Coronary artery (tissue), 2 donors: ENCODE results near the gene SOCS3.

ENCODE experiments used
- DNase-seq: peaks from one replicate; pipeline ENCODE4 v3.0.0-alpha.2; 2017; ENCODE audit warnings: low spot score
- H3K27ac ChIP-seq, 2 donors: fragments of 200-600 bp; sonication (generic); one replicate each; pipeline ENCODE4 v1.5.1; 2016 to 2019
- H3K4me3 ChIP-seq: fragments of 200-600 bp; sonication (generic); 2 replicates; pipeline ENCODE4 v1.5.1; 2016; ENCODE audit warnings: mild to moderate bottlenecking, moderate library complexity
- TF ChIP-seq, protein P1 (sequence below): fragments of 200-600 bp; sonication (generic); IDR thresholded peaks from one replicate; pipeline ENCODE4 v1.5.1; 2019; ENCODE audit warnings: antibody characterized with exemption

The SOCS3 gene

GRCh38 chr17:78379131-78379491 is 19.2 kb upstream of the SOCS3 start:
- TF ChIP-seq, protein P1, sequence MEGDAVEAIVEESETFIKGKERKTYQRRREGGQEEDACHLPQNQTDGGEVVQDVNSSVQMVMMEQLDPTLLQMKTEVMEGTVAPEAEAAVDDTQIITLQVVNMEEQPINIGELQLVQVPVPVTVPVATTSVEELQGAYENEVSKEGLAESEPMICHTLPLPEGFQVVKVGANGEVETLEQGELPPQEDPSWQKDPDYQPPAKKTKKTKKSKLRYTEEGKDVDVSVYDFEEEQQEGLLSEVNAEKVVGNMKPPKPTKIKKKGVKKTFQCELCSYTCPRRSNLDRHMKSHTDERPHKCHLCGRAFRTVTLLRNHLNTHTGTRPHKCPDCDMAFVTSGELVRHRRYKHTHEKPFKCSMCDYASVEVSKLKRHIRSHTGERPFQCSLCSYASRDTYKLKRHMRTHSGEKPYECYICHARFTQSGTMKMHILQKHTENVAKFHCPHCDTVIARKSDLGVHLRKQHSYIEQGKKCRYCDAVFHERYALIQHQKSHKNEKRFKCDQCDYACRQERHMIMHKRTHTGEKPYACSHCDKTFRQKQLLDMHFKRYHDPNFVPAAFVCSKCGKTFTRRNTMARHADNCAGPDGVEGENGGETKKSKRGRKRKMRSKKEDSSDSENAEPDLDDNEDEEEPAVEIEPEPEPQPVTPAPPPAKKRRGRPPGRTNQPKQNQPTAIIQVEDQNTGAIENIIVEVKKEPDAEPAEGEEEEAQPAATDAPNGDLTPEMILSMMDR: no peak
- DNase-seq: no peak
- peak overlapping the region; percentile 93 for H3K4me3 ChIP-seq
- peak overlapping the region; percentile 83 to 92 for H3K27ac ChIP-seq

DNA sequence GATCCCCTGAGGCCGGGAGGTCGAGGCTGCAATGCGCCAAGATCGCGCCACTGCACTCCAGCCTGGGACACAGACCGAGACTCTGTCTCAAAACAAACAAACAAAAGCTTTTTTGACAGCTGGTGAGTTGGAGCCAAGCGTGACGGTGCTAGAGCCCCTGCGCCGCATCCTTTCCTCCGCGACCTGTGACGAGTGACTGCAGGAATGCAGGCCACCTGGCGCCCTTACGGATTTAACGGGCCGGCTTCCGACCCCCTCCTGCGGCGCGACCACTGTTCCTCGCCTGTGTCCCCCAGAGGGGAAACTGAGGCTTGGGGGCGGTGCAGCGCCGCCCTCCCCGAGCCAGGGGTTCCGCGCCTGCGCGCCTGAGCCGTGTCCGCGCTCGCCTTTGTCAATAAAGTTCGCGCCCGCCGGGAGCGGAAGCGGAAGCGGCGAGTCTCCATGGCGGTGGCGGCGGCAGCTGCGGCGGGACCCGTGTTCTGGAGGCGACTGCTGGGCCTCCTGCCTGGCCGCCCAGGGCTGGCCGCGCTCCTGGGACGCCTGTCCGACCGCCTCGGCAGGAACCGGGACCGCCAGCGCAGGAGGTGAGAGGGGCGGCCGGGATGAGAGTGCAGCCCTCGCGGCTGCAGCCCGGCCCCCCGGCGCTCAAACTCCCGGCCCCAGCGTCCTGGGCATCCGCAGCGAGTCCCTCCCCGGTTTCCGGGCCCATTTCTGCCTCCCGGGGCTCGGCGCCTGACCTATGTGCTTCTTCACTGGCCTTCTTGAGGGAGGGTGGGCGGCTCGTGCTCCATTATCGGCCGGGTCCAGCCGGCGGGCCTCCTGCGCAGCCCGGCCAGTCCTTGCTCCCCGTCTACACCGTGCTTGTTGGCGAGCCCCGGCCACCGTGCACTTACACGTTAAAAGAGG is 18.6 kb upstream of the SOCS3 start, which contains the start of gene PGS1:
TSS of gene PGS1 (plus strand) at position 425 of the 906 bp plus-strand sequence. CDS start at position 442, 17 bp downstream.
- H3K4me3 ChIP-seq: peak within 1 kb of the TSS; percentile 93
- DNase-seq: peak; percentile 85
- TF ChIP-seq, protein P1: no peak
- H3K27ac ChIP-seq: peak within 1 kb of the TSS; percentile 83 to 92

DNA sequence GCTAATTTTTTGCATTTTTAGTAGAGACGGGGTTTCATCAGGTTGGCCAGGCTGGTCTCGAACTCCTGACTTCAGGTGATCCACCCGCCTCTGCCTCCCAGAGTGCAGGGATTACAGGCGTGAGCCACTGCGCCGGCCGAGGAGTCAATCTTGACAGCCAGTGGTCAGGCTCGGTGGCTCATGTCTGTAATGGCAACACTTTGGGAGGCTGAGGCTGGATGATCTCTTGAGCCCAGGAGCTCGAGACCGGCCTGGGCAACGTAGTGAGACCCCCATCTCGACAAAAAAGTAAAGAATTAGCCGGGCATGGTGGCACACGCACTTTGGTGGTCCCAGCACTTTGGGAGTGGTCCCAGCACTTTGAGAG is 18.0 kb upstream of the SOCS3 start:
- peak overlapping the region; percentile 83 to 92 for H3K27ac ChIP-seq
- TF ChIP-seq, protein P1: no peak
- peak overlapping the region; percentile 93 for H3K4me3 ChIP-seq
- no peak for DNase-seq

DNA sequence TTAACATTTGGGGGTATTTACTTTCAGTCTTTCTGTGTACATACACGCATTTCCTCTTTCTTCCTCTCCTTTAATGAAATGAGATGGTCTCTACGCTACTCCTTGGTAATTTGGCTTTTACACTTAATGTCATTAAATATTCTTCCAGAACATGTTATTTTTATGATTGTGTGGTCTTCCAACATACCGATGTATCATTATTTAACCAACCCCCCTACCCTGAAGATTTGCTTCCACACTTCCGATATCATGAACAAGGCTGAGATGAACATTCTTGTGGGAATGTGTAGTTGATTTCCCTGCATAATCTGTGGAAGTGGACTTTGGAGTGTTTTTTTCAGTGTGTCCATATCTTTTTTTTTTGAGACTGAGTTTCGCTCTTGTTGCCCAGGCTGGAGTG is 16.3 kb upstream of the SOCS3 start:
- Histone ChIP-seq H3K4me3 (no peak overlapping the region), H3K27ac (peak overlapping the region; percentile 16 to 76)
- TF ChIP-seq, protein P1: no peak
- DNase-seq: no peak

DNA sequence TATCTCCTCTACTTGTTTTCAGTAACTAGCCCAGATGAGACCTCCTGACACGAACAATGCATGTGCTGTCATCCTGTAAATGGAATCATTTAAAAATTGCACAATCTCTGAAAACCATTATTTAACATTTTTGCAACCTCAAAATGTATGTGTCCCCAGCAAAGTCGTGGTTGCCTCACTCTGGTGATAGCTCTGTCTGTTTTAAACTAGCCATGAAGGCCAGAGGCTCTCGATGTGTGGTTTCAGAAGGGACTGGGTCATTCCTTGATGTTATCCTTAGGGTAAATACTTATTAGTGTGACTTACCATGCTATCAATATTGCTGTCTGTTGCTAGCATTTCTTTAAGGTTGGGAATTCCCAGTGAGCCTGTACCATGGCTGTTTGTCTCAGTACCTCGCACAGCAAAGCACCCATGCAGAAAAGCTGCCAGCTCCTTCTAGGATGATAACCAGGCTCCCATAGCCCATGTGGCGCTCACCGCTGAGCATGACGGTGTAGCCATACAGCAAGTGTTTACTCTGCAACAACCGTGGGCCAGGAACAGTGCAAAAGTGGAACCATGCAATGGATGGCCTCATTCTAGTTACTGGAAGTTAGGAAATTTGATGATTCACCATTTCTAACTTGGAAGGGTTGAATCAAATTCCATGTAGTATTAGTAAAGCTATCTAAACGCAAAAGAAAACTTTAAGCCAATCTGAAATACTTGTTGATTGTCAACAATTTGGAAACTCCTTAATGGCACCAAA is 15.7 kb upstream of the SOCS3 start:
- no peak for DNase-seq
- Histone ChIP-seq H3K27ac (peak overlapping the region; percentile 16 to 76), H3K4me3 (peak overlapping the region; percentile 14)
- TF ChIP-seq, protein P1: no peak

DNA sequence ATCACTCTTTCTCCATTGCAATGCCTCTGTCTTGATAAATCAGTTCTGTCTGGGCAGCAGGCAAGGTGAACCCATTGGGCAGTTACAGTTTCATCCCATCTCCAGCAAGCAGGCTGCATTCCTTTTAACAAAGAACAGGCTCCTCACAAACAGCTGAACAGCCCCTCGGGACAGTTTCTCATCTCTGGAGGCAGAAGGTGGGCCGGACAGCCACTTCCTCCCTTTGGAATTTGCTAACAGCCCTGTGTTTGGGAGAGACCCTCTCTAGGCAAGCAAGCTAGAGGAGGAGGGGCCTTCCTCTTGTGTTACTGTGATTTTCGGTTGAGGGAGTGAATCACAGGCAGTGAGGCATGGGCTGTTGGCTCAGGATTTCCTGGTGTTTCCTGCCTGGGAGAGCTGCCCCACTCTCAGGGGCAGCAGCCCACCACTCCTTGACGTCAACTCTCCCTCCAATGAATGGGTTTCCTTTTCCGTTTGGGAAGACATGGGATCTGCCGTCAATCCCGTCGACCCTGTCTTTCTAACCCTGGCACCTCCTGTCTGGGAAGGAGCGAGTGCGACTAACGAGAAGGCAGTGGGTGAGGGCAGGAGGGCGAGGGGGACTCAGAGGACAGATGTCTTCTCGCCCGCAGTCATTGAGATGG is 14.9 kb upstream of the SOCS3 start:
- DNase-seq: no peak
- TF ChIP-seq, protein P1: no peak
- H3K27ac ChIP-seq: peak overlapping the region in 1 of 2 donors; percentile 76
- no peak overlapping the region for H3K4me3 ChIP-seq
